HepG2 (cell line): ENCODE results near the gene BANP. TPM values are rescaled to one million over a fixed set of nuclear protein-coding genes. Genes with fewer than 3 reads are reported as not detected.

Experiments
- ATF3 ChIP-seq: sonication (generic); formaldehyde crosslinking; IDR thresholded peaks from 2 replicates; pipeline ENCODE4 v1.4.0; 2020; ENCODE audit warnings: missing genetic modification reagents
- ATRX ChIP-seq: sonication (generic); formaldehyde crosslinking; IDR thresholded peaks from 2 replicates; pipeline ENCODE4 v1.4.0; 2020; ENCODE audit warnings: missing genetic modification reagents, borderline replicate concordance
- CHCHD3 ChIP-seq: sonication (generic); formaldehyde crosslinking; IDR thresholded peaks from 2 replicates; pipeline ENCODE4 v1.8.0; 2022; ENCODE audit warnings: mild to moderate bottlenecking, missing genetic modification reagents, moderate library complexity
- GMEB2 ChIP-seq: IDR thresholded peaks from 2 replicates; pipeline ENCODE4 v1.6.1; 2016; ENCODE audit warnings: missing biosample characterization, missing genetic modification reagents, low read depth
- HHEX ChIP-seq: IDR thresholded peaks from 2 replicates; pipeline ENCODE4 v1.6.1; 2016; ENCODE audit warnings: control low read depth
- KDM3A ChIP-seq: IDR thresholded peaks from 2 replicates; pipeline ENCODE4 v1.6.1; 2018; ENCODE audit warnings: low read depth, missing compliant biosample characterization
- MAX ChIP-seq: IDR thresholded peaks from 2 replicates; pipeline ENCODE4 v1.6.1; 2012; ENCODE audit warnings: inconsistent platforms
- MBNL3 ChIP-seq: fragments of 250-450 bp; sonication (Bioruptor Pico); conservative IDR thresholded peaks from 2 replicates; pipeline ENCODE4 v1.8.0; 2022; ENCODE audit warnings: mild to moderate bottlenecking, inconsistent platforms
- MLLT10 ChIP-seq: sonication (generic); formaldehyde crosslinking; IDR thresholded peaks from 2 replicates; pipeline ENCODE4 v1.4.0; 2020; ENCODE audit warnings: missing genetic modification reagents
- MYPOP ChIP-seq: sonication (generic); formaldehyde crosslinking; IDR thresholded peaks from 2 replicates; pipeline ENCODE4 v1.8.1; 2023; ENCODE audit warnings: mild to moderate bottlenecking, moderate library complexity, missing genetic modification reagents
- NBN ChIP-seq: fragments of 450-650 bp; conservative IDR thresholded peaks from 2 replicates; pipeline ENCODE4 v1.6.1; 2017
- REL ChIP-seq: sonication (generic); formaldehyde crosslinking; conservative IDR thresholded peaks from 2 replicates; pipeline ENCODE4 v1.8.0; 2022; ENCODE audit warnings: mild to moderate bottlenecking, missing genetic modification reagents, moderate library complexity
- SIX4 ChIP-seq: sonication (generic); formaldehyde crosslinking; IDR thresholded peaks from 2 replicates; pipeline ENCODE4 v1.4.0; 2020; ENCODE audit warnings: missing genetic modification reagents
- TAF15 ChIP-seq: fragments of 200-400 bp; formaldehyde crosslinking; IDR thresholded peaks from one replicate; pipeline ENCODE4 v1.6.1; 2018; ENCODE audit warnings: mild to moderate bottlenecking, low read depth, low read length; ENCODE audit not compliant: poor library complexity, severe bottlenecking
- TRAFD1 ChIP-seq: sonication (generic); formaldehyde crosslinking; IDR thresholded peaks from 2 replicates; pipeline ENCODE4 v1.5.1; 2020; ENCODE audit warnings: missing genetic modification reagents, mild to moderate bottlenecking, borderline replicate concordance
- ZFYVE20 ChIP-seq: sonication (generic); formaldehyde crosslinking; IDR thresholded peaks from 2 replicates; pipeline ENCODE4 v1.8.0; 2023; ENCODE audit warnings: low read depth, mild to moderate bottlenecking, moderate library complexity, missing genetic modification reagents, borderline replicate concordance
- ZMAT5 ChIP-seq: sonication (generic); formaldehyde crosslinking; IDR thresholded peaks from 2 replicates; pipeline ENCODE4 v1.5.0; 2020; ENCODE audit warnings: mild to moderate bottlenecking, low read depth, missing genetic modification reagents, borderline replicate concordance
- ZMYM4 ChIP-seq: sonication (generic); formaldehyde crosslinking; IDR thresholded peaks from 2 replicates; pipeline ENCODE4 v1.8.1; 2023; ENCODE audit warnings: mild to moderate bottlenecking, missing genetic modification reagents
- ZNF17 ChIP-seq: sonication (generic); formaldehyde crosslinking; IDR thresholded peaks from 2 replicates; pipeline ENCODE4 v1.5.0; 2020; ENCODE audit warnings: mild to moderate bottlenecking, missing genetic modification reagents
- ZNF205 ChIP-seq: IDR thresholded peaks from 2 replicates; pipeline ENCODE4 v1.6.1; 2018; ENCODE audit warnings: missing biosample characterization, missing genetic modification reagents
- ZNF382 ChIP-seq: sonication (generic); formaldehyde crosslinking; IDR thresholded peaks from 2 replicates; pipeline ENCODE4 v1.5.0; 2020; ENCODE audit warnings: missing genetic modification reagents, mild to moderate bottlenecking, borderline replicate concordance
- ZNF564 ChIP-seq: sonication (generic); formaldehyde crosslinking; IDR thresholded peaks from 2 replicates; pipeline ENCODE4 v1.8.1; 2023; ENCODE audit warnings: mild to moderate bottlenecking, missing genetic modification reagents
- ZNF7 ChIP-seq: IDR thresholded peaks from 2 replicates; pipeline ENCODE4 v1.6.1; 2016; ENCODE audit warnings: missing biosample characterization, missing genetic modification reagents
- ZNF878 ChIP-seq: sonication (generic); formaldehyde crosslinking; IDR thresholded peaks from 2 replicates; pipeline ENCODE4 v1.8.1; 2023; ENCODE audit warnings: mild to moderate bottlenecking, missing genetic modification reagents, moderate library complexity
- polyA plus RNA-seq, 8 experiments: library from polyadenylated mRNA; depleted of rRNA in 3 of 8; stranded (reverse) in 7 of 8; unstranded in 1 of 8; fragments of >200 nt; fragmentation: Illumina TruSeq in 4 of 8; extraction: Trizol in 4 of 8; gene quantifications; 2 replicates each; pipeline versions ENCODE4 v1.2.1 to v1.2.3, GENCODE V29; 2011 to 2016; ENCODE audit warnings: low read depth in 4 of 8, missing spikeins in 1 of 8, mixed read lengths in 1 of 8; ENCODE audit not compliant: insufficient read depth in 1 of 8
- total RNA-seq, 5 experiments: library from RNA; depleted of rRNA; stranded (reverse); fragments of >200 nt; fragmentation: Illumina TruSeq; extraction: Trizol; gene quantifications; 2 replicates each; pipeline ENCODE4 v1.2.3, GENCODE V29; 2016; ENCODE audit warnings: low read depth in 1 of 5

BANP gene
- total and polyA plus RNA-seq, 2 of the 13 experiments (the other 11 are each of a cell fraction or from before 2014, with no cell fraction given) = 20.2 to 23.8 TPM

- no peak for TF ChIP-seq ZNF382 (CRISPR knock-in tag)
- TF ChIP-seq ZFYVE20 (CRISPR knock-in tag) = no peak
- no peak for TF ChIP-seq CHCHD3 (CRISPR knock-in tag)
- TF ChIP-seq TAF15 = no peak
- TF ChIP-seq MBNL3 (CRISPR knock-in tag) = no peak; the same call in 1 of the 2 replicates
- TF ChIP-seq ATRX = no peak
- no peak for TF ChIP-seq ZNF7
- TF ChIP-seq SIX4 = no peak; the same call in 1 of the 2 replicates
- peak; percentile 98 for TF ChIP-seq KDM3A (CRISPR knock-in tag)
- no peak for TF ChIP-seq REL (CRISPR knock-in tag)
- TF ChIP-seq MLLT10 (CRISPR knock-in tag) = no peak
- no peak for TF ChIP-seq ZNF17 (CRISPR knock-in tag)
- peak; percentile 85; the same call in 1 of the 2 replicates for TF ChIP-seq TRAFD1 (CRISPR knock-in tag)
- peak; percentile 92 for TF ChIP-seq GMEB2 (CRISPR knock-in tag)
- no peak; the same call in 1 of the 2 replicates for TF ChIP-seq HHEX
- peak; percentile 66 for TF ChIP-seq ZNF205 (CRISPR knock-in tag)
- TF ChIP-seq ZNF878 (CRISPR knock-in tag) = no peak; the same call in 1 of the 2 replicates
- TF ChIP-seq NBN = no peak
- TF ChIP-seq ZMYM4 (CRISPR knock-in tag) = peak; percentile 75
- no peak for TF ChIP-seq ZNF564 (CRISPR knock-in tag)
- TF ChIP-seq MAX = peak; percentile 74; the same call in 1 of the 2 replicates
- peak; percentile 25 for TF ChIP-seq ATF3 (CRISPR knock-in tag)
- 0 out of 2 replicates have a peak, but pooled peaks have one; percentile 44 for TF ChIP-seq MYPOP (CRISPR knock-in tag)
- no peak for TF ChIP-seq ZMAT5 (CRISPR knock-in tag)
Observed at GRCh38 chr16:87950765-87951551, at the start of gene BANP (continued).
